Measurements from ENCODE around the gene PBX2. TPM values are rescaled to one million over a fixed set of nuclear protein-coding genes. Genes with fewer than 3 reads are reported as not detected.

The PBX2 gene
- total RNA-seq, 4 donors from 2014 or later: 49.2 to 63.9 (median 55.8) TPM

GRCh38 chr6:32168350-32168749, 21.7 kb downstream of the PBX2 start:
- DNase-seq (ENCODE audit: low spot score in 2 of 2): no peak
- intact Hi-C loops (cut with DNase I; ENCODE audit: low total_unique reads): no loop called here
- no peak overlapping the region for H3K4me3 ChIP-seq (ENCODE audit: low read depth, poor library complexity, severe bottlenecking)
- TF ChIP-seq CTCF (IDR thresholded peaks at IDR 0.05) (no peak), POLR2A (IDR thresholded peaks at IDR 0.05) (no peak)
- WGBS, 2 donors: 62 to 68% methylated on average over 2 of the region's 2 CpGs

- H3K4me3 ChIP-seq (ENCODE audit: low read depth, poor library complexity, severe bottlenecking): no peak overlapping the region
- intact Hi-C loops (cut with DNase I; ENCODE audit: low total_unique reads): no loop called here
- WGBS, 2 donors: 79% methylated on average over 6 of the region's 6 CpGs
- TF ChIP-seq CTCF (IDR thresholded peaks at IDR 0.05): no peak
- no peak for TF ChIP-seq POLR2A (IDR thresholded peaks at IDR 0.05)
- no peak for DNase-seq (ENCODE audit: low spot score in 2 of 2)
These were observed 22.2 kb downstream of the PBX2 start for GRCh38 chr6:32167761-32168262.

GRCh38 chr6:32167154-32167760, 22.7 kb downstream of the PBX2 start:
- no peak overlapping the region for H3K4me3 ChIP-seq (ENCODE audit: low read depth, poor library complexity, severe bottlenecking)
- WGBS, 2 donors: 81 to 82% methylated on average over 32 of the region's 32 CpGs
- DNase-seq (ENCODE audit: low spot score in 2 of 2): no peak
- no peak for TF ChIP-seq POLR2A (IDR thresholded peaks at IDR 0.05)
- no peak for TF ChIP-seq CTCF (IDR thresholded peaks at IDR 0.05)
- intact Hi-C loops (cut with DNase I; ENCODE audit: low total_unique reads): no loop called here

- intact Hi-C loops (cut with DNase I; ENCODE audit: low total_unique reads): no loop called here
- H3K4me3 ChIP-seq (ENCODE audit: low read depth, poor library complexity, severe bottlenecking): no peak overlapping the region
- TF ChIP-seq CTCF (IDR thresholded peaks at IDR 0.05): no peak
- TF ChIP-seq POLR2A (IDR thresholded peaks at IDR 0.05): no peak
- no peak for DNase-seq (ENCODE audit: low spot score in 2 of 2)
- WGBS, 2 donors: 80 to 88% methylated on average over 28 to 30 of the region's 30 CpGs
These were observed 23.5 kb downstream of the PBX2 start for GRCh38 chr6:32166411-32167061.

- no peak within 1 kb of the TSS for H3K4me3 ChIP-seq (ENCODE audit: low read depth, poor library complexity, severe bottlenecking)
- no peak for DNase-seq (ENCODE audit: low spot score in 2 of 2)
- TF ChIP-seq POLR2A (IDR thresholded peaks at IDR 0.05) (no peak), CTCF (IDR thresholded peaks at IDR 0.05) (no peak)
- intact Hi-C loops (cut with DNase I; ENCODE audit: low total_unique reads): no loop called here
These were observed 25.7 kb downstream of the PBX2 start, which contains the start of gene EGFL8 for GRCh38 chr6:32164295-32164694. EGFL8 (plus strand) TSS chr6:32164595; CDS start chr6:32166166, 1,571 bp downstream.

Data from lower leg skin (tissue), 4 donors.